Mesenchymal stem cell (in vitro differentiated cells and primary cell): Measurements from ENCODE around the gene CLDN14.

Experiments used
- DNase-seq: peaks from one replicate; pipeline ENCODE4 v3.0.0-alpha.2; 2013
- H2AFZ ChIP-seq: one replicate; pipeline ENCODE4 v1.6.1; 2013; ENCODE audit warnings: low read depth, mild to moderate bottlenecking, control low read depth, inconsistent platforms, low read length, moderate library complexity
- H2AK5ac ChIP-seq: 2 replicates; pipeline ENCODE4 v1.6.1; 2013; ENCODE audit warnings: low read length, moderate library complexity, mild to moderate bottlenecking, inconsistent platforms; ENCODE audit not compliant: severe bottlenecking
- H2BK120ac ChIP-seq: one replicate; pipeline ENCODE4 v1.6.1; 2013; ENCODE audit warnings: low read depth, mild to moderate bottlenecking, inconsistent platforms, low read length, moderate library complexity
- H2BK12ac ChIP-seq, 2 experiments: one replicate each; pipeline ENCODE4 v1.6.1; 2013; ENCODE audit warnings: inconsistent platforms in 2 of 2, low read length in 2 of 2, mild to moderate bottlenecking in 2 of 2, moderate library complexity in 2 of 2, control low read depth in 1 of 2
- H2BK15ac ChIP-seq: one replicate; pipeline ENCODE4 v1.6.1; 2013; ENCODE audit warnings: mild to moderate bottlenecking, low read depth, inconsistent platforms; ENCODE audit not compliant: poor library complexity, severe bottlenecking
- H2BK5ac ChIP-seq: 2 replicates; pipeline ENCODE4 v1.6.1; 2013; ENCODE audit warnings: low read depth, mild to moderate bottlenecking, low read length, control low read depth, inconsistent platforms; ENCODE audit not compliant: poor library complexity, severe bottlenecking
- H3K14ac ChIP-seq, 2 experiments: one replicate each; pipeline ENCODE4 v1.6.1; 2013; ENCODE audit warnings: inconsistent platforms in 2 of 2, low read length in 2 of 2, control low read depth in 1 of 2, mild to moderate bottlenecking in 1 of 2, moderate library complexity in 1 of 2
- H3K18ac ChIP-seq, 2 experiments: one replicate each; pipeline ENCODE4 v1.6.1; 2013; ENCODE audit warnings: inconsistent platforms in 2 of 2, low read length in 2 of 2, control low read depth in 1 of 2, low read depth in 1 of 2, mild to moderate bottlenecking in 1 of 2
- H3K23ac ChIP-seq, 2 experiments: one replicate each; pipeline ENCODE4 v1.6.1; 2013; ENCODE audit warnings: inconsistent platforms in 2 of 2, low read length in 2 of 2, mild to moderate bottlenecking in 2 of 2, moderate library complexity in 2 of 2, control low read depth in 1 of 2
- H3K27ac ChIP-seq: 2 replicates; pipeline ENCODE4 v1.5.1; 2013; ENCODE audit warnings: mild to moderate bottlenecking, moderate library complexity, low read length, control low read depth, inconsistent platforms; ENCODE audit not compliant: poor library complexity, severe bottlenecking
- H3K27me3 ChIP-seq, 2 experiments: 2 replicates each; pipeline versions ENCODE4 v1.6.1 to v1.7.0; 2013; ENCODE audit warnings: low read length in 2 of 2, mild to moderate bottlenecking in 2 of 2, moderate library complexity in 2 of 2, control low read depth in 1 of 2, inconsistent platforms in 1 of 2; ENCODE audit not compliant: control insufficient read depth in 1 of 2, insufficient read depth in 1 of 2
- H3K36me3 ChIP-seq, 2 experiments: 2 replicates each; pipeline versions ENCODE4 v1.6.1 to v1.7.0; 2013; ENCODE audit warnings: low read length in 2 of 2, control low read depth in 1 of 2, inconsistent platforms in 1 of 2, low read depth in 1 of 2, mild to moderate bottlenecking in 1 of 2; ENCODE audit not compliant: insufficient read depth in 2 of 2, control insufficient read depth in 1 of 2
- H3K4ac ChIP-seq, 2 experiments: one replicate each; pipeline ENCODE4 v1.6.1; 2013; ENCODE audit warnings: inconsistent platforms in 2 of 2, low read length in 2 of 2, mild to moderate bottlenecking in 2 of 2, moderate library complexity in 2 of 2, control low read depth in 1 of 2, low read depth in 1 of 2
- H3K4me1 ChIP-seq: 2 replicates; pipeline ENCODE4 v1.6.1; 2013; ENCODE audit warnings: low read depth, low read length, control low read depth; ENCODE audit not compliant: control insufficient read depth, insufficient read depth
- H3K4me2 ChIP-seq: 2 replicates; pipeline ENCODE4 v1.6.1; 2013; ENCODE audit warnings: low read length, mild to moderate bottlenecking, inconsistent platforms; ENCODE audit not compliant: poor library complexity, severe bottlenecking
- H3K4me3 ChIP-seq, 2 experiments: 2 replicates each; pipeline versions ENCODE4 v1.5.1 to v1.7.0; 2013; ENCODE audit warnings: low read length in 2 of 2, mild to moderate bottlenecking in 2 of 2, control low read depth in 1 of 2, low read depth in 1 of 2; ENCODE audit not compliant: insufficient read depth in 1 of 2
- H3K79me1 ChIP-seq: replicated peaks from 2 replicates; pipeline ENCODE4 v1.6.1; 2013; ENCODE audit warnings: mild to moderate bottlenecking, control low read depth, low read length, inconsistent platforms; ENCODE audit not compliant: poor library complexity, severe bottlenecking
- H3K9ac ChIP-seq: 2 replicates; pipeline ENCODE4 v1.7.0; 2013; ENCODE audit warnings: mild to moderate bottlenecking, low read length, moderate library complexity
- H3K9me3 ChIP-seq: 2 replicates; pipeline ENCODE4 v1.7.0; 2013; ENCODE audit warnings: mild to moderate bottlenecking, low read length; ENCODE audit not compliant: control insufficient read depth
- H4K8ac ChIP-seq: one replicate; pipeline ENCODE4 v1.6.1; 2013; ENCODE audit warnings: inconsistent platforms, mild to moderate bottlenecking, low read length, moderate library complexity
- H4K91ac ChIP-seq: one replicate; pipeline ENCODE4 v1.6.1; 2013; ENCODE audit warnings: mild to moderate bottlenecking, low read length, inconsistent platforms
- WGBS: methylation state at CpG from one replicate; pipeline ENCODE4 v1.1.7; 2013; ENCODE audit warnings: mixed read lengths; 5-methylcytosine and 5-hydroxymethylcytosine counted together

CLDN14 gene

GRCh38 chr21:36524477-36524876 is 44.6 kb upstream of the CLDN14 start:
- Histone ChIP-seq H3K4me3 (no peak overlapping the region), H3K79me1 (no peaks in the 10 kb centered on the region), H2BK12ac (no peak overlapping the region), H3K9me3 (peaks cover 5% of the 10 kb centered on the region), H3K9ac (no peak overlapping the region), H3K18ac (no peak overlapping the region), H3K14ac (no peak overlapping the region), H3K4me2 (no peak overlapping the region), H2BK5ac (no peak overlapping the region), H3K36me3 (no peaks in the 10 kb centered on the region), H3K23ac (no peak overlapping the region), H2BK120ac (no peak overlapping the region), H3K27me3 (peaks cover 0 to 72% of the 10 kb centered on the region in 2 experiments), H2AK5ac (no peak overlapping the region), H3K4me1 (peaks cover 3% of the 10 kb centered on the region), H2BK15ac (no peak overlapping the region), H3K4ac (no peak overlapping the region), H4K8ac (no peak overlapping the region), H4K91ac (no peak overlapping the region), H2AFZ (no peak overlapping the region), H3K27ac (no peak overlapping the region)
- DNase-seq = no peak
- WGBS = 80% methylated on average over 8 of the region's 9 CpGs

DNA sequence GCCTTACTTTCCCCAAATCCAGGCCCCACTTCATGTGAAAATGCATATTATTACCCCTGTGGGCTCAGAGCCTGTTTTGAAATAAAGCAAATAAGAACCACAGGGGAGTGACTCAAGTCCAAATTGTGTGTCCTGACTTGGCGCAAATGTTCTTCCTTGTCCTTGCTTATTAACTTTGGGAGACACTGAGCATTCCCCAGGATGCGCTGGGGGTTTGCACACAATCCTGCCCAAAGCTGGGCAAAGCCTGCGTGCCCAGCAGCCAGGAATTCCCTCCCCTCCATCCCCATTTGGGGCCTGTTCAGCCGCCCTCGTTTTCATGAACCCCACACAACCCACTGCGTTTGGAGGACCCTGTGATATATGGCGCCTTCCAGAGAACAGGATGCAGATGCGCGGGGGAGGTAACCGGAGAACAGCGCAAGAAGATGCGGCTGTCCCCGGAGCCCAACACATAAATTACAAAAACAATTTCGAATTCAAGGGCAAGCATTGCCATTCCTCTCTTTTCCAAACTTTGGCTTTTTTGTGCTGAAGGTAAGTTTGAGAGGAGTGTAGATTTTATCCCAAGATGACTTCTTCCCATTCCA is 42.4 kb upstream of the CLDN14 start:
- Histone ChIP-seq H3K27me3 (peaks cover 0 to 53% of the 10 kb centered on the region in 2 experiments), H3K9me3 (peaks cover 5% of the 10 kb centered on the region), H2BK120ac (no peak overlapping the region), H3K9ac (no peak overlapping the region), H3K14ac (no peak overlapping the region), H3K23ac (no peak overlapping the region), H3K4me3 (no peak overlapping the region), H3K79me1 (no peaks in the 10 kb centered on the region), H2BK12ac (no peak overlapping the region), H3K36me3 (no peaks in the 10 kb centered on the region), H3K4ac (no peak overlapping the region), H2AFZ (no peak overlapping the region), H3K4me1 (peaks cover 2% of the 10 kb centered on the region), H4K8ac (no peak overlapping the region), H3K27ac (no peak overlapping the region), H2AK5ac (no peak overlapping the region), H4K91ac (no peak overlapping the region), H3K18ac (no peak overlapping the region), H2BK15ac (no peak overlapping the region), H2BK5ac (no peak overlapping the region), H3K4me2 (no peak overlapping the region)
- no peak for DNase-seq
- 85% methylated on average over 7 of the region's 14 CpGs for WGBS

DNA sequence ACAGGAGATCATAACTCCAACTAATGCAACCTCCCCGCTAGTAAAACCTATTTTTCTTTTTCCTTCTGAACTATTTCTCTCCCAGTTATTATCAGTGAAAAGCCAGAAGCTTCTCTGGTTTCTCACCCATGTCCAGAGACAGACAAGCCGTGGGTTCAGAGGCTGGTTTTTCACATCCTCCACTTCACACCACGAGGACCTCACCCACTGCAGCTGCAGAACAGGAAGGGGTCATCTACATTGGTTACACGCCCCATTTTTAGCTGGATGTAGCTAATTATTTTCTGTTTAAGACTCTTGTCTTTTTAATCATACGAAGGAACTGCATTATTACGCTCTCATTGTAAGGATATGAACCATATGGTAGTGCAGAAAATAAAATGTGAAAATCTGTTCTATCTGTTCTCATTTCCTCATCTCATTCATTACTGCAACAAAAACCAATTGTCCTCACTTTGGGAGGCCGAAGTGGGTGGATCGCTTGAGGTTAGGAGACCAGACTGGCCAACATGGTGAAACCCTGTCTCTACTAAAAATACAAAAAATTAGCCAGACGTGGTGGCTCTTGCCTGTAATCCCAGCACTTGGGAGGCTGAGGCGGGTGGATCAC is 39.1 kb upstream of the CLDN14 start:
- Histone ChIP-seq H4K91ac (no peak overlapping the region), H3K14ac (no peak overlapping the region), H3K4ac (no peak overlapping the region), H3K36me3 (no peaks in the 10 kb centered on the region), H2BK12ac (no peak overlapping the region), H3K9ac (no peak overlapping the region), H3K4me2 (no peak overlapping the region), H2AFZ (no peak overlapping the region), H3K9me3 (peaks cover 5% of the 10 kb centered on the region), H2BK15ac (no peak overlapping the region), H3K4me3 (no peak overlapping the region), H2BK120ac (no peak overlapping the region), H4K8ac (no peak overlapping the region), H3K18ac (no peak overlapping the region), H3K79me1 (no peaks in the 10 kb centered on the region), H3K27me3 (peaks cover 4 to 37% of the 10 kb centered on the region in 2 experiments), H3K27ac (no peak overlapping the region), H3K23ac (no peak overlapping the region), H2AK5ac (no peak overlapping the region), H3K4me1 (peaks cover 2% of the 10 kb centered on the region), H2BK5ac (no peak overlapping the region)
- DNase-seq = no peak
- WGBS = 90% methylated on average over 6 of the region's 10 CpGs

DNA sequence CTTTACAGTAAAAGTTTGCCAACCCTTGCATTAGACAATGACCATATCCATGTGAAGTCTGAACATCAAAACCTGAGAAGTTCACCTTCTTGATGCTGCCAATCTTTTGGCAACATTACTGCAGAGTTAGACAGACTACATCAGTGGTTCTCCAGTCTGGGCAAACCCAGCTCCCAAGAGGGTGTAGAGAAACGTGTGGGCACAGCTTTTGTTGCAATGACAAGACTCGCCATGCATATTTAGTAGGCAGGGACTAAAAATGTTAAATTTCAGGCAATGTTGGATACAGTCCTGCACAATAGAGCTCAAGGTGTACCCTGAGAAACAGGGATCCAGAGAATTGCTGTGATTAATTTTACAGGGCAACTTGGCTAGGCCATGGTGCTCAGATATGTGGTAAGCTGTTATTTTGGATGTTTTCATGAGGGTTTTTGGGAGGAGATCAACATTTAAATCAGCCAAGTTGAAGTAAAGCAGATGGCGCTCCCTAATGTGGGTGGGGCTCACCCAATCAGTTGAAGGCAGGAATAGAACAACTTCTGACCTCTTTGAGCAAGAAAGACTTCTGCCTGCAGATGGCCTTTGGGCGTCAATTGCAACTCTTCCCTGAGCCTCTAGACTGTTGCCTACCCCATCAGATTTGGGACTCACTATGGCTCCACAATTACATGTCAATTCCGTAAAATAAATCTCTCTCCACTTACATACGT is 37.6 kb upstream of the CLDN14 start:
- peaks cover 5% of the 10 kb centered on the region for H3K9me3 ChIP-seq
- WGBS = 86% methylated on average over 6 of the region's 6 CpGs
- no peak overlapping the region for H3K4me2 ChIP-seq

More for the DNA sequence above, 37.6 kb upstream of the CLDN14 start:
- no peak for DNase-seq
- H2BK12ac ChIP-seq = no peak overlapping the region
- H3K4ac ChIP-seq = no peak overlapping the region
- H3K18ac ChIP-seq = no peak overlapping the region
- no peak overlapping the region for H2AFZ ChIP-seq
- H2BK5ac ChIP-seq = no peak overlapping the region
- peaks cover 4 to 37% of the 10 kb centered on the region in 2 experiments for H3K27me3 ChIP-seq
- H4K91ac ChIP-seq = no peak overlapping the region
- no peak overlapping the region for H4K8ac ChIP-seq
- no peaks in the 10 kb centered on the region for H3K36me3 ChIP-seq
- H3K9ac ChIP-seq = no peak overlapping the region
- no peak overlapping the region for H2BK120ac ChIP-seq
- H3K14ac ChIP-seq = no peak overlapping the region
- no peak overlapping the region for H3K27ac ChIP-seq
- no peak overlapping the region for H2AK5ac ChIP-seq
- H3K4me3 ChIP-seq = no peak overlapping the region
- H2BK15ac ChIP-seq = no peak overlapping the region
- no peaks in the 10 kb centered on the region for H3K79me1 ChIP-seq
- peaks cover 2% of the 10 kb centered on the region for H3K4me1 ChIP-seq
- no peak overlapping the region for H3K23ac ChIP-seq
